ENCODE data around the gene TIMM10B.

Gene TIMM10B

GRCh38 chr11:6523253-6523652 is 42.0 kb downstream of the TIMM10B start:
- peaks cover 6% of the 10 kb centered on the region for H3K36me3 ChIP-seq (ENCODE audit: control insufficient read depth, low read depth, low read length)
- no peak overlapping the region for H3K4me3 ChIP-seq (ENCODE audit: low read length)
- H3K4me1 ChIP-seq (ENCODE audit: control insufficient read depth, low read depth, low read length), result no peaks in the 10 kb centered on the region
- no peak overlapping the region for H3K9ac ChIP-seq (ENCODE audit: low read length)
- no peaks in the 10 kb centered on the region for H3K9me3 ChIP-seq (ENCODE audit: control insufficient read depth, low read depth, low read length)
- no peaks in the 10 kb centered on the region for H3K27me3 ChIP-seq (ENCODE audit: control insufficient read depth, insufficient read depth, low read length)
- no peak overlapping the region for H3K27ac ChIP-seq (ENCODE audit: low read length)

- no peaks in the 10 kb centered on the region for H3K27me3 ChIP-seq (ENCODE audit: control insufficient read depth, insufficient read depth, low read length)
- H3K9ac ChIP-seq (ENCODE audit: low read length), result no peak overlapping the region
- H3K9me3 ChIP-seq (ENCODE audit: control insufficient read depth, low read depth, low read length), result no peaks in the 10 kb centered on the region
- H3K4me3 ChIP-seq (ENCODE audit: low read length), result no peak overlapping the region
- no peaks in the 10 kb centered on the region for H3K4me1 ChIP-seq (ENCODE audit: control insufficient read depth, low read depth, low read length)
- H3K36me3 ChIP-seq (ENCODE audit: control insufficient read depth, low read depth, low read length), result no peaks in the 10 kb centered on the region
- H3K27ac ChIP-seq (ENCODE audit: low read length), result no peak overlapping the region
Measured at GRCh38 chr11:6526411-6527135, 45.3 kb downstream of the TIMM10B start.

- H3K4me3 ChIP-seq (ENCODE audit: low read length), result no peak overlapping the region
- H3K36me3 ChIP-seq (ENCODE audit: control insufficient read depth, low read depth, low read length), result no peaks in the 10 kb centered on the region
- H3K27ac ChIP-seq (ENCODE audit: low read length), result no peak overlapping the region
- no peaks in the 10 kb centered on the region for H3K4me1 ChIP-seq (ENCODE audit: control insufficient read depth, low read depth, low read length)
- H3K27me3 ChIP-seq (ENCODE audit: control insufficient read depth, insufficient read depth, low read length), result no peaks in the 10 kb centered on the region
- no peak overlapping the region for H3K9ac ChIP-seq (ENCODE audit: low read length)
- H3K9me3 ChIP-seq (ENCODE audit: control insufficient read depth, low read depth, low read length), result no peaks in the 10 kb centered on the region
Measured at GRCh38 chr11:6529266-6529665, 48.0 kb downstream of the TIMM10B start.

DNA sequence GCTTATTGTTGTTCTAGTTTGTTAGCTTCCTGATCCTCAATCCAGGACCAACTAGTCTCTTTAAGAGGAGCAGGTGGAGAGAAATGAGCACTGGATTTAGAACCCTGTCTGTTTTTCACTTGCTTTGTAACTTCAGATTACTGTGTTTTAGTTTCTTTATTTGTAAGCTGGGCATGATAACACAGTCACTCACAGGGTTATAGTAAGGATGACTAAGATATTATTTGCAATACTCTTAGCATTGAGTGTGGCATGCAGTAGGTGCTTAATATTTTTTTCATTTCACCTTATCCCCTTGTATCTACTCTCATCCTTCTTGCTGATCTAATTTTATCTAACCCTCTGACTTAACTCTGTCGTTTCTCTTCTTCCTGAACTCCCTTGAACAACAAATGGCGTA is 49.5 kb downstream of the TIMM10B start:
- Histone ChIP-seq H3K4me3 (ENCODE audit: low read length) (no peak overlapping the region), H3K27ac (ENCODE audit: low read length) (no peak overlapping the region), H3K4me1 (ENCODE audit: control insufficient read depth, low read depth, low read length) (no peaks in the 10 kb centered on the region), H3K27me3 (ENCODE audit: control insufficient read depth, insufficient read depth, low read length) (no peaks in the 10 kb centered on the region), H3K36me3 (ENCODE audit: control insufficient read depth, low read depth, low read length) (no peaks in the 10 kb centered on the region), H3K9me3 (ENCODE audit: control insufficient read depth, low read depth, low read length) (no peaks in the 10 kb centered on the region), H3K9ac (ENCODE audit: low read length) (no peak overlapping the region)

GRCh38 chr11:6531267-6531752 is 50.0 kb downstream of the TIMM10B start:
- no peak overlapping the region for H3K9ac ChIP-seq (ENCODE audit: low read length)
- H3K4me1 ChIP-seq (ENCODE audit: control insufficient read depth, low read depth, low read length), result no peaks in the 10 kb centered on the region
- no peaks in the 10 kb centered on the region for H3K9me3 ChIP-seq (ENCODE audit: control insufficient read depth, low read depth, low read length)
- no peak overlapping the region for H3K27ac ChIP-seq (ENCODE audit: low read length)
- no peaks in the 10 kb centered on the region for H3K27me3 ChIP-seq (ENCODE audit: control insufficient read depth, insufficient read depth, low read length)
- no peaks in the 10 kb centered on the region for H3K36me3 ChIP-seq (ENCODE audit: control insufficient read depth, low read depth, low read length)
- H3K4me3 ChIP-seq (ENCODE audit: low read length), result no peak overlapping the region

Measured in iPS-18a (cell line).